ENCODE results near the gene SKI.

GRCh38 chr1:2344744-2345296 is 116.7 kb downstream of the SKI start:
- TF ChIP-seq EZH2 (IDR thresholded peaks at IDR 0.05; ENCODE audit: insufficient read depth, low read length) (no peak), CTCF (IDR thresholded peaks at IDR 0.05; ENCODE audit: insufficient read depth, low read depth, low read length) (no peak)

Measured in astrocyte (in vitro differentiated cells and primary cell).